T-helper 1 cell treated with Interleukin-12 subunit alpha and Interleukin-12 subunit beta and Interleukin-4 antibody, amounts not matched to agents 30 μg/mL and 1 μg/mL, for 36 hours (primary cell): Measurements from ENCODE around the gene ATP10A.
"Not testable (repeated sequence)": the region's sequence is repeated elsewhere in the genome, so short reads cannot be mapped to it uniquely, and the experiment has no call there.

Experiments
- H3K27ac Mint-ChIP-seq: one replicate; pipeline ENCODE4 v1.8.0; 2021; ENCODE audit warnings: mild to moderate bottlenecking, mixed read lengths
- H3K27me3 Mint-ChIP-seq: one replicate; pipeline ENCODE4 v1.8.0; 2021; ENCODE audit warnings: low read depth, mixed read lengths
- H3K36me3 Mint-ChIP-seq: one replicate; pipeline ENCODE4 v1.8.0; 2021; ENCODE audit warnings: low read depth, mixed read lengths
- H3K4me1 Mint-ChIP-seq: one replicate; pipeline ENCODE4 v1.8.0; 2021; ENCODE audit warnings: low read depth, mixed read lengths
- H3K4me3 Mint-ChIP-seq: one replicate; pipeline ENCODE4 v1.8.0; 2021; ENCODE audit warnings: mild to moderate bottlenecking, moderate library complexity, mixed read lengths
- H3K9me3 Mint-ChIP-seq: one replicate; pipeline ENCODE4 v1.8.0; 2021; ENCODE audit warnings: mixed read lengths

Gene ATP10A

GRCh38 chr15:25776071-25776746, 86.9 kb downstream of the ATP10A start:
- peaks cover 12% of the 10 kb centered on the region for H3K4me1 Mint-ChIP-seq
- no peaks in the 10 kb centered on the region for H3K27me3 Mint-ChIP-seq
- H3K4me3 Mint-ChIP-seq: no peak overlapping the region
- H3K9me3 Mint-ChIP-seq: no peaks in the 10 kb centered on the region
- no peak overlapping the region for H3K27ac Mint-ChIP-seq
- peaks cover 9% of the 10 kb centered on the region for H3K36me3 Mint-ChIP-seq

- peaks cover 9% of the 10 kb centered on the region for H3K36me3 Mint-ChIP-seq
- H3K27ac Mint-ChIP-seq: no peak overlapping the region
- H3K9me3 Mint-ChIP-seq: no peaks in the 10 kb centered on the region
- no peak overlapping the region for H3K4me3 Mint-ChIP-seq
- no peaks in the 10 kb centered on the region for H3K27me3 Mint-ChIP-seq
- peaks cover 14% of the 10 kb centered on the region for H3K4me1 Mint-ChIP-seq
Observed at GRCh38 chr15:25775317-25775912, 87.7 kb downstream of the ATP10A start.

GRCh38 chr15:25774871-25775270, 88.3 kb downstream of the ATP10A start:
- no peaks in the 10 kb centered on the region for H3K27me3 Mint-ChIP-seq
- peaks cover 9% of the 10 kb centered on the region for H3K36me3 Mint-ChIP-seq
- H3K27ac Mint-ChIP-seq: no peak overlapping the region
- H3K4me3 Mint-ChIP-seq: no peak overlapping the region
- no peaks in the 10 kb centered on the region for H3K9me3 Mint-ChIP-seq
- H3K4me1 Mint-ChIP-seq: peaks cover 14% of the 10 kb centered on the region

- Mint-ChIP-seq H3K4me3 (no peak overlapping the region), H3K36me3 (peaks cover 2% of the 10 kb centered on the region), H3K27me3 (no peaks in the 10 kb centered on the region), H3K4me1 (peaks cover 13% of the 10 kb centered on the region), H3K27ac (no peak overlapping the region), H3K9me3 (no peaks in the 10 kb centered on the region)
Observed at GRCh38 chr15:25773248-25773647, 89.9 kb downstream of the ATP10A start.

- peaks cover 12% of the 10 kb centered on the region for H3K4me1 Mint-ChIP-seq
- H3K27ac Mint-ChIP-seq: no peak overlapping the region
- no peaks in the 10 kb centered on the region for H3K9me3 Mint-ChIP-seq
- H3K27me3 Mint-ChIP-seq: no peaks in the 10 kb centered on the region
- no peaks in the 10 kb centered on the region for H3K36me3 Mint-ChIP-seq
- no peak overlapping the region for H3K4me3 Mint-ChIP-seq
Observed at GRCh38 chr15:25772500-25772899, 90.6 kb downstream of the ATP10A start.

- H3K36me3 Mint-ChIP-seq, H3K4me3 Mint-ChIP-seq, H3K27me3 Mint-ChIP-seq, H3K27ac Mint-ChIP-seq, H3K9me3 Mint-ChIP-seq: not testable (repeated sequence)
- H3K4me1 Mint-ChIP-seq: peaks cover 11% of the 10 kb centered on the region
Observed at GRCh38 chr15:25771736-25772135, 91.4 kb downstream of the ATP10A start.

GRCh38 chr15:25771338-25771706, 91.8 kb downstream of the ATP10A start:
- Mint-ChIP-seq H3K9me3 (no peaks in the 10 kb centered on the region), H3K27me3 (no peaks in the 10 kb centered on the region)

GRCh38 chr15:25770618-25771337, 92.3 kb downstream of the ATP10A start:
- Mint-ChIP-seq H3K4me3 (no peak overlapping the region), H3K27ac (no peak overlapping the region), H3K4me1 (peaks cover 5% of the 10 kb centered on the region), H3K36me3 (peaks cover 10% of the 10 kb centered on the region), H3K27me3 (no peaks in the 10 kb centered on the region), H3K9me3 (no peaks in the 10 kb centered on the region)

More at GRCh38 chr15:25771338-25771706, 91.8 kb downstream of the ATP10A start:
- Mint-ChIP-seq H3K4me1 (peaks cover 7% of the 10 kb centered on the region), H3K36me3 (peaks cover 7% of the 10 kb centered on the region), H3K4me3 (no peak overlapping the region), H3K27ac (no peak overlapping the region)

- H3K4me1 Mint-ChIP-seq: peaks cover 2% of the 10 kb centered on the region
- H3K27ac Mint-ChIP-seq: no peak overlapping the region
- H3K4me3 Mint-ChIP-seq: no peak overlapping the region
- H3K9me3 Mint-ChIP-seq: no peaks in the 10 kb centered on the region
- H3K27me3 Mint-ChIP-seq: no peaks in the 10 kb centered on the region
- H3K36me3 Mint-ChIP-seq: peaks cover 13% of the 10 kb centered on the region
Observed at GRCh38 chr15:25770031-25770430, 93.1 kb downstream of the ATP10A start.

- H3K4me3 Mint-ChIP-seq: no peak overlapping the region
- no peak overlapping the region for H3K27ac Mint-ChIP-seq
- H3K9me3 Mint-ChIP-seq: no peaks in the 10 kb centered on the region
- H3K36me3 Mint-ChIP-seq: peaks cover 13% of the 10 kb centered on the region
- no peaks in the 10 kb centered on the region for H3K27me3 Mint-ChIP-seq
- H3K4me1 Mint-ChIP-seq: peaks cover 2% of the 10 kb centered on the region
Observed at GRCh38 chr15:25768271-25768670, 94.9 kb downstream of the ATP10A start.

GRCh38 chr15:25767356-25768151, 95.6 kb downstream of the ATP10A start:
- Mint-ChIP-seq H3K9me3 (no peaks in the 10 kb centered on the region), H3K4me1 (peaks cover 2% of the 10 kb centered on the region), H3K4me3 (no peak overlapping the region), H3K27ac (no peak overlapping the region), H3K36me3 (peaks cover 13% of the 10 kb centered on the region), H3K27me3 (no peaks in the 10 kb centered on the region)

- H3K4me1 Mint-ChIP-seq: peaks cover 2% of the 10 kb centered on the region
- no peak overlapping the region for H3K4me3 Mint-ChIP-seq
- no peak overlapping the region for H3K27ac Mint-ChIP-seq
- H3K27me3 Mint-ChIP-seq: no peaks in the 10 kb centered on the region
- no peaks in the 10 kb centered on the region for H3K9me3 Mint-ChIP-seq
- H3K36me3 Mint-ChIP-seq: peaks cover 13% of the 10 kb centered on the region
Observed at GRCh38 chr15:25766417-25766816, 96.7 kb downstream of the ATP10A start.

- H3K4me1 Mint-ChIP-seq: peaks cover 3% of the 10 kb centered on the region
- no peaks in the 10 kb centered on the region for H3K27me3 Mint-ChIP-seq
- peaks cover 13% of the 10 kb centered on the region for H3K36me3 Mint-ChIP-seq
- H3K4me3 Mint-ChIP-seq: no peak overlapping the region
- H3K27ac Mint-ChIP-seq: no peak overlapping the region
- H3K9me3 Mint-ChIP-seq: no peaks in the 10 kb centered on the region
Observed at GRCh38 chr15:25764980-25765735, 98.0 kb downstream of the ATP10A start.

GRCh38 chr15:25763954-25764353, 99.2 kb downstream of the ATP10A start:
- H3K27ac Mint-ChIP-seq: no peak overlapping the region
- H3K4me1 Mint-ChIP-seq: peaks cover 3% of the 10 kb centered on the region
- H3K27me3 Mint-ChIP-seq: no peaks in the 10 kb centered on the region
- H3K9me3 Mint-ChIP-seq: peaks cover under 1% of the 10 kb centered on the region
- H3K4me3 Mint-ChIP-seq: no peak overlapping the region
- H3K36me3 Mint-ChIP-seq: peaks cover 13% of the 10 kb centered on the region
